Fibroblast of lung (primary cell): Measurements from ENCODE around the gene DIS3L2. TPM values are rescaled to one million over a fixed set of nuclear protein-coding genes. Genes with fewer than 3 reads are reported as not detected.

Experiments
- DNase-seq, 2 donors: peaks; one replicate each; pipeline versions ENCODE4 v3.0.0 to v3.0.0-alpha.2; 2010; ENCODE audit warnings: low read depth in 2 of 2
- H2AFZ ChIP-seq: 2 replicates; pipeline ENCODE4 v1.5.1; 2012; ENCODE audit warnings: low read length, control low read depth, inconsistent platforms
- H3K27ac ChIP-seq: 2 replicates; pipeline ENCODE4 v1.5.1; 2011; ENCODE audit warnings: low read length, control low read depth; ENCODE audit not compliant: insufficient read depth
- H3K27me3 ChIP-seq: 2 replicates; pipeline ENCODE4 v1.5.1; 2011; ENCODE audit warnings: mild to moderate bottlenecking, low read length; ENCODE audit not compliant: control insufficient read depth, insufficient read depth
- H3K36me3 ChIP-seq: 2 replicates; pipeline ENCODE4 v1.5.1; 2011; ENCODE audit warnings: low read length; ENCODE audit not compliant: control insufficient read depth, insufficient read depth
- H3K4me1 ChIP-seq: 2 replicates; pipeline ENCODE4 v1.5.1; 2011; ENCODE audit warnings: low read length; ENCODE audit not compliant: control insufficient read depth, insufficient read depth; ENCODE audit errors: extremely low read depth
- H3K4me2 ChIP-seq: 2 replicates; pipeline ENCODE4 v1.5.1; 2011; ENCODE audit warnings: low read length, control low read depth; ENCODE audit not compliant: insufficient read depth; ENCODE audit errors: extremely low read depth
- H3K4me3 ChIP-seq, 4 experiments: fragments of 200-600 bp in 1 of 4; sonication (generic) in 1 of 4; replicated peaks in 1 of 4; 2 replicates each; pipeline ENCODE4 v1.5.1; 2011 to 2016; ENCODE audit warnings: low read length in 4 of 4, low read depth in 3 of 4, mild to moderate bottlenecking in 3 of 4, control low read depth in 2 of 4, inconsistent platforms in 1 of 4, mixed read lengths in 1 of 4; ENCODE audit not compliant: insufficient read depth in 1 of 4; ENCODE audit errors: control extremely low read depth in 1 of 4
- H3K79me2 ChIP-seq: 2 replicates; pipeline ENCODE4 v1.5.1; 2012; ENCODE audit warnings: mild to moderate bottlenecking, low read length, inconsistent platforms; ENCODE audit not compliant: control insufficient read depth, insufficient read depth
- H3K9ac ChIP-seq: 2 replicates; pipeline ENCODE4 v1.5.1; 2011; ENCODE audit warnings: mild to moderate bottlenecking, low read length, control low read depth; ENCODE audit not compliant: insufficient read depth
- H3K9me3 ChIP-seq: 2 replicates; pipeline ENCODE4 v1.5.1; 2012; ENCODE audit warnings: low read depth, low read length; ENCODE audit not compliant: control insufficient read depth, insufficient read depth
- H4K20me1 ChIP-seq: 2 replicates; pipeline ENCODE4 v1.5.1; 2011; ENCODE audit warnings: low read length; ENCODE audit not compliant: control insufficient read depth, insufficient read depth; ENCODE audit errors: extremely low read depth
- EZH2 ChIP-seq: IDR thresholded peaks from 2 replicates; pipeline ENCODE4 v1.5.1; 2012; ENCODE audit warnings: low read length, control low read depth, mild to moderate bottlenecking; ENCODE audit errors: missing control alignments
- polyA plus RNA-seq, 2 donors: library from polyadenylated mRNA; depleted of rRNA in 1 of 2; stranded (reverse) in 1 of 2; unstranded in 1 of 2; fragments of >200 nt; gene quantifications; 2 replicates each; pipeline ENCODE4 v1.2.1, GENCODE V29; 2011 to 2012; ENCODE audit warnings: missing spikeins in 1 of 2
- total RNA-seq: library from RNA; depleted of rRNA; stranded (reverse); fragments of >200 nt; gene quantifications from 2 replicates; pipeline ENCODE4 v1.2.1, GENCODE V29; 2014
- TF ChIP-seq, protein P1 (sequence below), 2 donors: IDR thresholded peaks in 1 of 2; conservative IDR thresholded peaks in 1 of 2; 1 replicate in 1 of 2; 2 replicates in 1 of 2; pipeline ENCODE4 v1.5.1; 2011 to 2012; ENCODE audit warnings: low read length in 2 of 2, control low read depth in 1 of 2, inconsistent platforms in 1 of 2, low read depth in 1 of 2, mild to moderate bottlenecking in 1 of 2

The DIS3L2 gene
- total and polyA plus RNA-seq, 2 donors (not counting 1 experiment from before 2014, with no cell fraction given), result 5.2 to 15.2 TPM

GRCh38 chr2:231917280-231918066, 44.0 kb upstream of the DIS3L2 start:
- DNase-seq, result no peak

GRCh38 chr2:231918501-231919330, 42.8 kb upstream of the DIS3L2 start:
- peaks cover 18% of the 10 kb centered on the region for H3K27me3 ChIP-seq
- DNase-seq, result no peak
- H4K20me1 ChIP-seq, result no peaks in the 10 kb centered on the region
- H3K79me2 ChIP-seq, result no peaks in the 10 kb centered on the region
- H3K4me3 ChIP-seq, result no peak overlapping the region
- H3K27ac ChIP-seq, result no peak overlapping the region
- no peak overlapping the region for H3K4me2 ChIP-seq
- no peak for TF ChIP-seq EZH2
- TF ChIP-seq, protein P1, sequence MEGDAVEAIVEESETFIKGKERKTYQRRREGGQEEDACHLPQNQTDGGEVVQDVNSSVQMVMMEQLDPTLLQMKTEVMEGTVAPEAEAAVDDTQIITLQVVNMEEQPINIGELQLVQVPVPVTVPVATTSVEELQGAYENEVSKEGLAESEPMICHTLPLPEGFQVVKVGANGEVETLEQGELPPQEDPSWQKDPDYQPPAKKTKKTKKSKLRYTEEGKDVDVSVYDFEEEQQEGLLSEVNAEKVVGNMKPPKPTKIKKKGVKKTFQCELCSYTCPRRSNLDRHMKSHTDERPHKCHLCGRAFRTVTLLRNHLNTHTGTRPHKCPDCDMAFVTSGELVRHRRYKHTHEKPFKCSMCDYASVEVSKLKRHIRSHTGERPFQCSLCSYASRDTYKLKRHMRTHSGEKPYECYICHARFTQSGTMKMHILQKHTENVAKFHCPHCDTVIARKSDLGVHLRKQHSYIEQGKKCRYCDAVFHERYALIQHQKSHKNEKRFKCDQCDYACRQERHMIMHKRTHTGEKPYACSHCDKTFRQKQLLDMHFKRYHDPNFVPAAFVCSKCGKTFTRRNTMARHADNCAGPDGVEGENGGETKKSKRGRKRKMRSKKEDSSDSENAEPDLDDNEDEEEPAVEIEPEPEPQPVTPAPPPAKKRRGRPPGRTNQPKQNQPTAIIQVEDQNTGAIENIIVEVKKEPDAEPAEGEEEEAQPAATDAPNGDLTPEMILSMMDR (conservative IDR thresholded peaks at IDR 0.05 in 1 of 2, IDR thresholded peaks at IDR 0.05 in 1 of 2; ENCODE audit: low read depth in 1 of 2, low read length in 2 of 2), result no peak
- H3K9ac ChIP-seq, result no peak overlapping the region
- no peaks in the 10 kb centered on the region for H3K4me1 ChIP-seq
- no peaks in the 10 kb centered on the region for H3K36me3 ChIP-seq
- no peaks in the 10 kb centered on the region for H3K9me3 ChIP-seq
- H2AFZ ChIP-seq, result no peak overlapping the region

More at GRCh38 chr2:231917280-231918066, 44.0 kb upstream of the DIS3L2 start:
- Histone ChIP-seq H3K9ac (no peak overlapping the region), H3K79me2 (no peaks in the 10 kb centered on the region), H3K4me2 (no peak overlapping the region), H4K20me1 (no peaks in the 10 kb centered on the region), H2AFZ (no peak overlapping the region), H3K27me3 (peaks cover 15% of the 10 kb centered on the region), H3K4me1 (no peaks in the 10 kb centered on the region), H3K4me3 (no peak overlapping the region), H3K9me3 (no peaks in the 10 kb centered on the region), H3K27ac (no peak overlapping the region), H3K36me3 (no peaks in the 10 kb centered on the region)
- no peak for TF ChIP-seq EZH2
- TF ChIP-seq, protein P1 (conservative IDR thresholded peaks at IDR 0.05 in 1 of 2, IDR thresholded peaks at IDR 0.05 in 1 of 2; ENCODE audit: low read depth in 1 of 2, low read length in 2 of 2), result no peak

DNA sequence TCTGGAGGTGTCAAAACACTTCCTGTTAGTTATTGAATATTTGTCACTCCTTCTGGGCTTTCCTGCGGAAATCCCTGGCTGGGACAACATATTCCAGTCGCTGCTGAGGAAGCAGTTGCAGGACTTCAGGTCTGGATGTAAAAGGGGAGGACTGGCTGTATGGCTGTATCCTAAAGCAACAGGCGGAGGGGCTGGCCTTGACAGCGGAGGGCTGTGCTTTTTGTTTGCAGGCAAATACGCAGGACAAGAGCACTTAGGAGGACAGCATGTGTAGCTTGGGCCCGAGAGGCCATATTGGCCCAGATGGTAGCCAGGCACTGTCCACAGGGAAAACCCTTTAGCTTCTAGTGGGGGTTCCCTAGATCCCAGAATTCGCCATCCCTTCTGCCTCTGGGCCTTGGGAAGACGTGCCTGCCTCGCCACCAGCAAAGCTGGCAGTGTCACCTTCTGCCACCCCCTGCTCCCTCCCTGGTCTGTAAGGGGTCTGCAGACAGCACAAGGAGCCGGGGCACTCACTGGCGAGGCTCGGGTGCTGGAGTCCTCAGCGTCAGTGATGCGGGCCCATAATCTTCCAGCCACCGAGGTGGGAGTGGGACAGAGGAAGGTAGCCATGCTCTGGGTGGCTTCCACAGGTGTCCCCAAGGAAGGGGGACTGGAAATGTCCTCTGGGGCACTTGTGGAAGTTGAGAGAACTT, 42.0 kb upstream of the DIS3L2 start:
- Histone ChIP-seq H3K79me2 (no peaks in the 10 kb centered on the region), H3K9me3 (no peaks in the 10 kb centered on the region), H3K36me3 (no peaks in the 10 kb centered on the region), H3K4me1 (no peaks in the 10 kb centered on the region), H4K20me1 (no peaks in the 10 kb centered on the region), H3K4me3 (no peak overlapping the region), H3K4me2 (no peak overlapping the region), H2AFZ (no peak overlapping the region), H3K27me3 (peaks cover 25% of the 10 kb centered on the region), H3K27ac (no peak overlapping the region), H3K9ac (no peak overlapping the region)
- no peak for TF ChIP-seq EZH2
- TF ChIP-seq, protein P1 (conservative IDR thresholded peaks at IDR 0.05 in 1 of 2, IDR thresholded peaks at IDR 0.05 in 1 of 2; ENCODE audit: low read depth in 1 of 2, low read length in 2 of 2), result no peak
- DNase-seq, result no peak
